ENCODE measurements around the gene PRELID1. TPM values are rescaled to one million over a fixed set of nuclear protein-coding genes. Genes with fewer than 3 reads are reported as not detected.

PRELID1 gene
- total RNA-seq, 1 donor from 2014 or later, result 196 TPM

DNA sequence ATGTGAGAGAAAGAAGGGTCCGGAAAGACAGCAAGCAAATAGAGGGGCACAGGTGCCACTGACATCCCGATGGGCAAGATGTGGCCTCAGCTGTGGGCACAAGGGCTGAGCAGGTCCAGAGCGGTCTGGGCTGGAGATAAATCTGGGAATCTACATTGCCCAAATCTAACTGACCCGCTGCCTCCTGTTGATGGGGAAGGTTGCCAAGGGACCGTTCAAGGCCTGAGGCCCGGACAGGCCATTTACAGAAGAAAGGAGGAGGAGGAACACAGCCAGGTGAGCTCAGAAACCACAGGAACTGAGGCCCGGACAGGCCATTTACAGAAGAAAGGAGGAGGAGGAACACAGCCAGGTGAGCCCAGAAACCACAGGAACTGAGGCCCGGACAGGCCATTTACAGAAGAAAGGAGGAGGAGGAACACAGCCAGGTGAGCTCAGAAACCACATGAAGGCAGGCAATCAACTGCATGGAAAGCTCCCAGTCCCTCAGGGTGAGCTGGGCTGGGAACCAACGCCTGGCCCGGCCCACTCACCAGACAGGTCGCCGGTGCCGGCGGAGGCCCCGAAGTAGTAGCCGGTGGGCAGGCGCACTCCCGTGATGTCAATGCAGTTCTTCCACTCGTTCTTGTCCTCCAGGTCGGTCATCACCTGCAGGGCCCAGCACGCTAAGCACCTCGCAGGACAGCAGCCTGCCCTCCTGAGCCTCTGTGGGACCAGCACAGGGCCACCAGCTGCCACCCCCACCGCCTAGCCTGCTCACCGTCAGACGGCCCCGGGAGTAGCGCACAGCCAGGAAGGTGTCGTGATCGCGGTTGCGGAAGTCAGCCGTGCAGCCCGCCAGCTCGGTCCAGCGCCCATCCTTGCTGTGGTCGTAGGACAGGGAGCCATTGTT, 33.2 kb downstream of the PRELID1 start:
- Mint-ChIP-seq H3K4me3 (ENCODE audit: unreplicated experiment) (no peak overlapping the region), H3K36me3 (ENCODE audit: low read depth, unreplicated experiment) (peaks cover 21% of the 10 kb centered on the region), H3K9me3 (ENCODE audit: unreplicated experiment) (no peaks in the 10 kb centered on the region), H3K27me3 (ENCODE audit: low read depth, unreplicated experiment) (no peaks in the 10 kb centered on the region), H3K27ac (ENCODE audit: unreplicated experiment) (no peak overlapping the region), H3K4me1 (ENCODE audit: low read depth, unreplicated experiment) (no peaks in the 10 kb centered on the region)
- Histone ChIP-seq H3K9me3 (ENCODE audit: insufficient read depth, low read depth, low read length) (no peaks in the 10 kb centered on the region), H3K4me3 (ENCODE audit: insufficient read depth, low read depth, low read length) (no peak overlapping the region), H3K9ac (ENCODE audit: low read length) (no peak overlapping the region), H3K4me1 (ENCODE audit: insufficient read depth, low read length) (no peaks in the 10 kb centered on the region), H3K79me2 (ENCODE audit: insufficient read depth, low read length) (peaks cover 35% of the 10 kb centered on the region), H3K27me3 (ENCODE audit: insufficient read depth, low read length) (no peaks in the 10 kb centered on the region), H3K4me2 (ENCODE audit: low read length) (no peak overlapping the region), H4K20me1 (ENCODE audit: insufficient read depth, low read length) (peaks cover 59% of the 10 kb centered on the region), H2AFZ (ENCODE audit: low read depth, low read length) (no peak overlapping the region), H3K36me3 (ENCODE audit: insufficient read depth, low read length) (peaks cover 14% of the 10 kb centered on the region), H3K27ac (ENCODE audit: low read depth, low read length) (no peak overlapping the region)
- TF ChIP-seq EZH2 (IDR thresholded peaks at IDR 0.05; ENCODE audit: insufficient read depth, low read length), result no peak
- TF ChIP-seq, protein P1, sequence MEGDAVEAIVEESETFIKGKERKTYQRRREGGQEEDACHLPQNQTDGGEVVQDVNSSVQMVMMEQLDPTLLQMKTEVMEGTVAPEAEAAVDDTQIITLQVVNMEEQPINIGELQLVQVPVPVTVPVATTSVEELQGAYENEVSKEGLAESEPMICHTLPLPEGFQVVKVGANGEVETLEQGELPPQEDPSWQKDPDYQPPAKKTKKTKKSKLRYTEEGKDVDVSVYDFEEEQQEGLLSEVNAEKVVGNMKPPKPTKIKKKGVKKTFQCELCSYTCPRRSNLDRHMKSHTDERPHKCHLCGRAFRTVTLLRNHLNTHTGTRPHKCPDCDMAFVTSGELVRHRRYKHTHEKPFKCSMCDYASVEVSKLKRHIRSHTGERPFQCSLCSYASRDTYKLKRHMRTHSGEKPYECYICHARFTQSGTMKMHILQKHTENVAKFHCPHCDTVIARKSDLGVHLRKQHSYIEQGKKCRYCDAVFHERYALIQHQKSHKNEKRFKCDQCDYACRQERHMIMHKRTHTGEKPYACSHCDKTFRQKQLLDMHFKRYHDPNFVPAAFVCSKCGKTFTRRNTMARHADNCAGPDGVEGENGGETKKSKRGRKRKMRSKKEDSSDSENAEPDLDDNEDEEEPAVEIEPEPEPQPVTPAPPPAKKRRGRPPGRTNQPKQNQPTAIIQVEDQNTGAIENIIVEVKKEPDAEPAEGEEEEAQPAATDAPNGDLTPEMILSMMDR (IDR thresholded peaks at IDR 0.05; ENCODE audit: insufficient read depth, low read depth, low read length), result no peak
- DNase-seq (ENCODE audit: low read depth) (no peak), FAIRE-seq (no peak)

DNA sequence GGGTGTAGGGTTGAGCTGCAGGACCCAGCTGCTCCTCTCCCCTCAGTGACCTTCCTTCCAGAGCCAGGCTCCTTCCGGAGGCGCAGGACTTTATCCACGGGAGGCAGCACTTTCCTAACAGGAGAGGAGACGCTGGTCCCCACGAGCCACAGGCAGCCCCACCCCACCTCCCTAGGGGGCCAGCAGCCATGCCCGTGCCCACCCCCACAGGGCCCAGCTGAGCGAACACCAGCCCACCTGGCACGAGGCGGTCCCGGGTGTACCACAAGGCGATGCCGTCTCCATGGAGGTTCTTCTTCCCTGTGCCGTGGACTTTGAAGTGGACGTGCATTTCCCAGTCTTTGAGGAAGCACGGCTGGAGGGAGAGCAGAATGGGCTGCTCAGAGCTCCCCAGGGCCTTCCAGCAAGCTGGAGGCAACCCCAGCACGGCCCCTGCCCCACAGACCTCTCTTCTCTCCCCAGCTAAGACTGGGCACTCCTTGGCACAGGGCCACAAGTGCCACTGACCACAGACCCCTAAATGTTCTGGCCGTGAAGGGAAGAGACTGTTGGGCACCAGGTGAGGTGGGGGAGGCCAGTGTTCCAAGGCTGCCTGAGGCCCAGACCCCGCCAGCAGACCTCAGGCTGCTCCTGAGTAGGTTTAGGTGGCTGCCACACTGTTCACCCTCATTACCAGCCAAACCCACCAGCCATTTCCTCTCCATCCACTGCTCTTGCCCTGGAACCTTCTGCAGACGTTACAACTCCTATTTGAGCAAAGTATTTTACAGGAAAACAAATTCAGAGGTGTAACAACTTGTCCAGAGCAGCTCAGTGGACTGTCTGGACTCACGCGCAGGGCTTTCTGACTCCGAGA, 34.9 kb downstream of the PRELID1 start:
- no peak overlapping the region for H3K27ac ChIP-seq (ENCODE audit: low read depth, low read length)
- no peak for TF ChIP-seq EZH2 (IDR thresholded peaks at IDR 0.05; ENCODE audit: insufficient read depth, low read length)
- TF ChIP-seq, protein P1 (IDR thresholded peaks at IDR 0.05; ENCODE audit: insufficient read depth, low read depth, low read length), result no peak
- Mint-ChIP-seq H3K4me1 (ENCODE audit: low read depth, unreplicated experiment) (no peaks in the 10 kb centered on the region), H3K9me3 (ENCODE audit: unreplicated experiment) (no peaks in the 10 kb centered on the region), H3K4me3 (ENCODE audit: unreplicated experiment) (no peak overlapping the region), H3K27ac (ENCODE audit: unreplicated experiment) (no peak overlapping the region), H3K27me3 (ENCODE audit: low read depth, unreplicated experiment) (no peaks in the 10 kb centered on the region), H3K36me3 (ENCODE audit: low read depth, unreplicated experiment) (peaks cover 19% of the 10 kb centered on the region)
- DNase-seq (ENCODE audit: low read depth), result no peak
- peaks cover 43% of the 10 kb centered on the region for H3K79me2 ChIP-seq (ENCODE audit: insufficient read depth, low read length)
- H3K4me1 ChIP-seq (ENCODE audit: insufficient read depth, low read length), result no peaks in the 10 kb centered on the region
- H3K27me3 ChIP-seq (ENCODE audit: insufficient read depth, low read length), result no peaks in the 10 kb centered on the region
- H3K4me2 ChIP-seq (ENCODE audit: low read length), result no peak overlapping the region
- no peak for FAIRE-seq
- peaks cover 50% of the 10 kb centered on the region for H4K20me1 ChIP-seq (ENCODE audit: insufficient read depth, low read length)
- H2AFZ ChIP-seq (ENCODE audit: low read depth, low read length), result no peak overlapping the region
- H3K9ac ChIP-seq (ENCODE audit: low read length), result no peak overlapping the region
- peaks cover 14% of the 10 kb centered on the region for H3K36me3 ChIP-seq (ENCODE audit: insufficient read depth, low read length)
- H3K4me3 ChIP-seq (ENCODE audit: insufficient read depth, low read depth, low read length), result no peak overlapping the region
- H3K9me3 ChIP-seq (ENCODE audit: insufficient read depth, low read depth, low read length), result no peaks in the 10 kb centered on the region

All from astrocyte (in vitro differentiated cells and primary cell).